GM23248 (cell line): ENCODE measurements around the gene FAM32A. TPM values are rescaled to one million over a fixed set of nuclear protein-coding genes. Genes with fewer than 3 reads are reported as not detected.
A peak's percentile ranks its signal among the peaks of the same experiment; 100 is the strongest.
"Not testable (repeated sequence)": the region's sequence is repeated elsewhere in the genome, so short reads cannot be mapped to it uniquely, and the experiment has no call there.

Experiments
- DNase-seq: peaks from one replicate; pipeline ENCODE4 v3.0.0-alpha.2; 2015
- H2AFZ ChIP-seq: fragments of 200-600 bp; sonication (generic); 2 replicates; pipeline ENCODE4 v1.6.1; 2016; ENCODE audit warnings: antibody characterized with exemption
- H3F3A ChIP-seq: fragments of 200-600 bp; sonication (generic); 2 replicates; pipeline ENCODE4 v1.6.1; 2016; ENCODE audit warnings: mild to moderate bottlenecking, antibody characterized with exemption, mixed run types; ENCODE audit not compliant: insufficient read depth
- H3K27ac ChIP-seq: fragments of 200-600 bp; sonication (generic); 2 replicates; pipeline ENCODE4 v1.5.1; 2016; ENCODE audit warnings: mild to moderate bottlenecking
- H3K27me3 ChIP-seq: fragments of 200-600 bp; sonication (generic); replicated peaks from 2 replicates; pipeline ENCODE4 v1.6.1; 2016; ENCODE audit warnings: mild to moderate bottlenecking; ENCODE audit not compliant: insufficient read depth
- H3K36me3 ChIP-seq: fragments of 200-600 bp; sonication (generic); 2 replicates; pipeline ENCODE4 v1.6.1; 2016; ENCODE audit warnings: low read depth, mild to moderate bottlenecking
- H3K4me1 ChIP-seq: fragments of 200-600 bp; sonication (generic); 2 replicates; pipeline ENCODE4 v1.6.1; 2016; ENCODE audit warnings: mild to moderate bottlenecking; ENCODE audit not compliant: insufficient read depth
- H3K4me2 ChIP-seq: fragments of 200-600 bp; sonication (generic); one replicate; pipeline ENCODE4 v1.6.1; 2016; ENCODE audit warnings: mild to moderate bottlenecking; ENCODE audit not compliant: unreplicated experiment
- H3K4me3 ChIP-seq: fragments of 200-600 bp; sonication (generic); 2 replicates; pipeline ENCODE4 v1.5.1; 2016; ENCODE audit warnings: mild to moderate bottlenecking
- H3K79me2 ChIP-seq: fragments of 200-600 bp; sonication (generic); 2 replicates; pipeline ENCODE4 v1.6.1; 2016; ENCODE audit warnings: mild to moderate bottlenecking; ENCODE audit not compliant: insufficient read depth
- H3K9ac ChIP-seq: fragments of 200-600 bp; sonication (generic); 2 replicates; pipeline ENCODE4 v1.6.1; 2016; ENCODE audit warnings: mild to moderate bottlenecking
- H3K9me2 ChIP-seq: fragments of 200-600 bp; sonication (generic); 2 replicates; pipeline ENCODE4 v1.6.1; 2016; ENCODE audit warnings: mixed run types, mild to moderate bottlenecking, moderate library complexity; ENCODE audit not compliant: insufficient read depth
- H3K9me3 ChIP-seq: fragments of 200-600 bp; sonication (generic); one replicate; pipeline ENCODE4 v1.6.1; 2017; ENCODE audit warnings: low read depth
- H4K20me1 ChIP-seq: fragments of 200-600 bp; sonication (generic); 2 replicates; pipeline ENCODE4 v1.6.0; 2016; ENCODE audit not compliant: insufficient read depth
- EZH2 ChIP-seq: fragments of 200-600 bp; sonication (generic); IDR thresholded peaks from 2 replicates; pipeline ENCODE4 v1.6.1; 2018; ENCODE audit warnings: antibody characterized with exemption, mild to moderate bottlenecking; ENCODE audit not compliant: insufficient read depth, poor library complexity, severe bottlenecking
- EZH2phosphoT487 ChIP-seq: fragments of 200-600 bp; sonication (generic); IDR thresholded peaks from 2 replicates; pipeline ENCODE4 v1.6.1; 2018; ENCODE audit warnings: antibody characterized with exemption, moderate library complexity, mild to moderate bottlenecking, low read depth; ENCODE audit not compliant: insufficient read depth
- WGBS, 2 experiments: methylation state at CpG; one replicate each; pipeline ENCODE4 v1.1.6; 2015 to 2017; ENCODE audit warnings: low lambda C conversion rate in 2 of 2, low coverage in 1 of 2; ENCODE audit errors: missing lambda C conversion rate in 2 of 2; 5-methylcytosine and 5-hydroxymethylcytosine counted together
- in situ Hi-C: fragments of 300-500 bp; cut with MboI; formaldehyde crosslinking; loops from 2 replicates; pipeline ENCODE4 v1.15.0; 2020
- polyA plus RNA-seq: library from polyadenylated mRNA; unstranded; fragments of >200 nt; fragmentation: Nextera tagmentation; extraction: Ambion mirVana; gene quantifications from 2 replicates; pipeline ENCODE4 v1.2.1, GENCODE V29; 2016
- total RNA-seq: library from RNA; depleted of rRNA; stranded (reverse); fragments of >200 nt; shearing (Covaris generic); gene quantifications from 2 replicates; pipeline ENCODE4 v1.2.3, GENCODE V29; 2014

The FAM32A gene
- total and polyA plus RNA-seq, 2 experiments from 2014 or later, result 114 to 126 TPM

GRCh38 chr19:16167055-16167454 is 18.2 kb upstream of the FAM32A start:
- 82 to 88% methylated on average over 5 of the region's 5 CpGs for WGBS, 2 experiments

GRCh38 chr19:16168465-16169081 is 16.6 kb upstream of the FAM32A start:
- in situ Hi-C loops, result no loop called here
- DNase-seq, result peak; percentile 14

More at GRCh38 chr19:16167055-16167454, 18.2 kb upstream of the FAM32A start:
- no peaks in the 10 kb centered on the region for H3K36me3 ChIP-seq
- H3K4me3 ChIP-seq, result no peak overlapping the region
- no peak overlapping the region for H3K4me2 ChIP-seq
- H3K79me2 ChIP-seq, result no peaks in the 10 kb centered on the region
- H2AFZ ChIP-seq, result no peak overlapping the region
- DNase-seq, result no peak
- H3K27ac ChIP-seq, result no peak overlapping the region
- no peak for TF ChIP-seq EZH2
- no peak for TF ChIP-seq EZH2phosphoT487
- H3K4me1 ChIP-seq, result no peaks in the 10 kb centered on the region
- in situ Hi-C loops, result no loop called here
- no peak overlapping the region for H3K9ac ChIP-seq
- H3K9me3 ChIP-seq, result no peaks in the 10 kb centered on the region
- no peaks in the 10 kb centered on the region for H3K27me3 ChIP-seq
- H3K9me2 ChIP-seq, result no peaks in the 10 kb centered on the region
- no peaks in the 10 kb centered on the region for H4K20me1 ChIP-seq
- H3F3A ChIP-seq, result peaks cover 4% of the 10 kb centered on the region

DNA sequence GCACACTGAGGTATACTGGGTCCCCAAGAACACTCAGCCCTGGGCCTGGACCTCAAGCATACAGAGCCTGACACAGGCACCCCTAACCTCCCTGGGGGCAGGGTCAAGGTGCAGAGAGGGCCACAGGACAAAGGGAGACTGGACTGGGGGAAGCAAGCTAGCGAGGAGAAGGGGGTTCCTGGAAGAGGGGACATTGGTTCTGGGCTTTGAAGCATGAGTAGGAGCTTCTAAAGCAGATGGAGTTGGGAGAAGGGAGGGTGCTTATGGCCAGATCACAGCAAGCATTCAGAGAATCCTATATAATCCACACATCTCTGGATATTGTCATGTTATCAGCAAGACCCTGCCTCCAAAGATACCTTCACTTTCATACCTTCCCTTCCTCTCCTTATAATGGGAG is 15.1 kb upstream of the FAM32A start:
- Histone ChIP-seq H3K27me3 (no peaks in the 10 kb centered on the region), H3K27ac (no peak overlapping the region), H2AFZ (no peak overlapping the region), H3K9me3 (no peaks in the 10 kb centered on the region), H3K4me1 (no peaks in the 10 kb centered on the region), H3K79me2 (no peaks in the 10 kb centered on the region), H3K9me2 (no peaks in the 10 kb centered on the region), H3F3A (no peaks in the 10 kb centered on the region), H3K4me2 (no peak overlapping the region), H3K4me3 (no peak overlapping the region), H4K20me1 (no peaks in the 10 kb centered on the region), H3K9ac (no peak overlapping the region), H3K36me3 (no peaks in the 10 kb centered on the region)
- DNase-seq, result no peak
- TF ChIP-seq EZH2phosphoT487 (no peak), EZH2 (no peak)
- 87 to 90% methylated on average over 1 of the region's 1 CpG for WGBS, 2 experiments
- in situ Hi-C loops, result no loop called here

More at GRCh38 chr19:16168465-16169081, 16.6 kb upstream of the FAM32A start:
- no peaks in the 10 kb centered on the region for H3K27me3 ChIP-seq
- no peak overlapping the region for H2AFZ ChIP-seq
- 51 to 57% methylated on average over 2 of the region's 2 CpGs for WGBS, 2 experiments
- H3K4me3 ChIP-seq, result no peak overlapping the region
- no peaks in the 10 kb centered on the region for H3F3A ChIP-seq
- no peaks in the 10 kb centered on the region for H4K20me1 ChIP-seq
- H3K9me2 ChIP-seq, result no peaks in the 10 kb centered on the region
- no peak for TF ChIP-seq EZH2
- no peak for TF ChIP-seq EZH2phosphoT487
- no peaks in the 10 kb centered on the region for H3K4me1 ChIP-seq
- no peaks in the 10 kb centered on the region for H3K9me3 ChIP-seq
- no peaks in the 10 kb centered on the region for H3K79me2 ChIP-seq
- no peaks in the 10 kb centered on the region for H3K36me3 ChIP-seq
- no peak overlapping the region for H3K9ac ChIP-seq
- no peak overlapping the region for H3K4me2 ChIP-seq
- no peak overlapping the region for H3K27ac ChIP-seq

DNA sequence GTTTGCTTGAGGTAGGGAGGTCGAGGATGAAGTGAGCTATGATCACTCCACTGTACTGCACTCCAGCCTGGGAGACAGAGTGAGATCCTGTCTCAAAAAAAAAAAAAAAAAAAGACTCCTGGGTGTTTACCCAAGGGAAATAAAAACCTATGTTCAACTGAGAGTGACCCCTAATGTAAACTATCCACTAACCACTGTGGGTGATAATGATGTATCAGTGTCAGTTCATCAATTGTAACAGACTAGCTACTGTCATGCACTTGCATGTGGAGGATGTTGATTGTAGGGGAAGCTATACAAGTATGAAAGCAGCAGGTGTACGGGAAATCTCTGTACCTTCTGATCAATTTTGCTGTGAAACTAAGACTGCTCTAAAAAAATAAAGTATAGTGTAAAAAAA is 9.3 kb upstream of the FAM32A start:
- H3K4me2 ChIP-seq, result no peak overlapping the region
- peaks cover 8% of the 10 kb centered on the region for H3K4me1 ChIP-seq
- H3K79me2 ChIP-seq, result no peaks in the 10 kb centered on the region
- H3F3A ChIP-seq, result no peaks in the 10 kb centered on the region
- H3K27ac ChIP-seq, result no peak overlapping the region
- no peaks in the 10 kb centered on the region for H3K9me3 ChIP-seq
- no peak overlapping the region for H3K4me3 ChIP-seq
- H3K9ac ChIP-seq, result no peak overlapping the region
- H3K36me3 ChIP-seq, result no peaks in the 10 kb centered on the region
- in situ Hi-C loops, result loop anchor here (25.0 kb wide), 1 partner anchor 539 kb away; the partner anchor contains the start of gene CYP4F3
- WGBS, 2 experiments, result 35 to 38% methylated on average over 2 of the region's 2 CpGs
- no peak for DNase-seq
- H3K27me3 ChIP-seq, result no peaks in the 10 kb centered on the region
- H2AFZ ChIP-seq, result no peak overlapping the region
- TF ChIP-seq EZH2 (no peak), EZH2phosphoT487 (no peak)
- H3K9me2 ChIP-seq, result no peaks in the 10 kb centered on the region
- H4K20me1 ChIP-seq, result no peaks in the 10 kb centered on the region

DNA sequence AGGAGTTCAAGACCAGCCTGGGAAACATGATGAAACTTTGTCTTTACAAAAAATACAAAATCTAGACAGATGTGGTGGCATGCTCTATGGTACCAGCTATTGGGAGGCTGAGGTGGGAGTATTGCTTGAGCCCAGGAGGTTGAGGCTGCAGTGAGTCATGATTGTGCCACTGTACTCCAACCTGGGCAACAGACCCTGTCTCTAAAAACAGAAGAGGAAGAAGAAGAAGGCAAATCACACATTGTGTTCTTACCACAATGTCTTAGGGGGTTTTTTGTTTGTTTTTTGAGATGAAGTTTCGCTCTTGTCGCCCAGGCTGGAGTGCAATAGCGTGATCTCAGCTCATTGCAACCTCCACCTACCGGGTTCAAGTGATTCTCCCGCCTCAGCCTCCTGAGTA is 6.3 kb upstream of the FAM32A start:
- H3K36me3 ChIP-seq, H3K4me3 ChIP-seq, H2AFZ ChIP-seq, H3K4me2 ChIP-seq, H3K9me3 ChIP-seq, H3F3A ChIP-seq, H3K9me2 ChIP-seq, H4K20me1 ChIP-seq, H3K27me3 ChIP-seq, H3K9ac ChIP-seq, DNase-seq, H3K79me2 ChIP-seq, H3K27ac ChIP-seq: not testable (repeated sequence)
- in situ Hi-C loops, result loop anchor here (25.0 kb wide), 1 partner anchor 542 kb away; the partner anchor contains the start of gene CYP4F3
- WGBS, 2 experiments, result 79% methylated on average over 5 of the region's 5 CpGs
- H3K4me1 ChIP-seq, result peaks cover 11% of the 10 kb centered on the region
